Muscle layer of duodenum (tissue), 2 donors: Measurements from ENCODE around the gene DUS1L.

Experiments
- H3K27ac ChIP-seq: one replicate; pipeline ENCODE4 v1.7.0; 2013; ENCODE audit warnings: mild to moderate bottlenecking, low read length
- H3K27me3 ChIP-seq: one replicate; pipeline ENCODE4 v1.7.0; 2013; ENCODE audit warnings: low read depth, mild to moderate bottlenecking, control low read depth, low read length
- H3K36me3 ChIP-seq, 2 donors: one replicate each; pipeline ENCODE4 v1.7.0; 2013; ENCODE audit warnings: low read length in 2 of 2, control low read depth in 1 of 2, mild to moderate bottlenecking in 1 of 2; ENCODE audit not compliant: insufficient read depth in 2 of 2, control insufficient read depth in 1 of 2
- H3K4me1 ChIP-seq, 2 donors: one replicate each; pipeline ENCODE4 v1.7.0; 2013; ENCODE audit warnings: low read length in 2 of 2, mild to moderate bottlenecking in 2 of 2, control low read depth in 1 of 2, moderate library complexity in 1 of 2; ENCODE audit not compliant: insufficient read depth in 2 of 2, control insufficient read depth in 1 of 2
- H3K4me3 ChIP-seq, 2 donors: one replicate each; pipeline ENCODE4 v1.7.0; 2013; ENCODE audit warnings: low read length in 2 of 2, low read depth in 1 of 2, mild to moderate bottlenecking in 1 of 2
- H3K9me3 ChIP-seq, 2 donors: one replicate each; pipeline ENCODE4 v1.7.0; 2013; ENCODE audit warnings: low read length in 2 of 2, control low read depth in 1 of 2, mild to moderate bottlenecking in 1 of 2; ENCODE audit not compliant: control insufficient read depth in 1 of 2
- donor health status: healthy.

Gene DUS1L

GRCh38 chr17:82062984-82063368 is 2.6 kb downstream of the DUS1L start:
- peaks cover 3 to 29% of the 10 kb centered on the region in 2 donors for H3K4me1 ChIP-seq
- H3K27me3 ChIP-seq = no peaks in the 10 kb centered on the region
- no peak overlapping the region for H3K4me3 ChIP-seq
- no peaks in the 10 kb centered on the region for H3K9me3 ChIP-seq
- H3K27ac ChIP-seq = no peak overlapping the region
- peaks cover 20 to 59% of the 10 kb centered on the region in 2 donors for H3K36me3 ChIP-seq

- H3K4me3 ChIP-seq = no peak overlapping the region
- H3K4me1 ChIP-seq = peaks cover 3 to 29% of the 10 kb centered on the region in 2 donors
- no peaks in the 10 kb centered on the region for H3K9me3 ChIP-seq
- no peaks in the 10 kb centered on the region for H3K27me3 ChIP-seq
- no peak overlapping the region for H3K27ac ChIP-seq
- H3K36me3 ChIP-seq = peaks cover 20 to 65% of the 10 kb centered on the region in 2 donors
Measured at GRCh38 chr17:82062076-82062983, 3.3 kb downstream of the DUS1L start.

DNA sequence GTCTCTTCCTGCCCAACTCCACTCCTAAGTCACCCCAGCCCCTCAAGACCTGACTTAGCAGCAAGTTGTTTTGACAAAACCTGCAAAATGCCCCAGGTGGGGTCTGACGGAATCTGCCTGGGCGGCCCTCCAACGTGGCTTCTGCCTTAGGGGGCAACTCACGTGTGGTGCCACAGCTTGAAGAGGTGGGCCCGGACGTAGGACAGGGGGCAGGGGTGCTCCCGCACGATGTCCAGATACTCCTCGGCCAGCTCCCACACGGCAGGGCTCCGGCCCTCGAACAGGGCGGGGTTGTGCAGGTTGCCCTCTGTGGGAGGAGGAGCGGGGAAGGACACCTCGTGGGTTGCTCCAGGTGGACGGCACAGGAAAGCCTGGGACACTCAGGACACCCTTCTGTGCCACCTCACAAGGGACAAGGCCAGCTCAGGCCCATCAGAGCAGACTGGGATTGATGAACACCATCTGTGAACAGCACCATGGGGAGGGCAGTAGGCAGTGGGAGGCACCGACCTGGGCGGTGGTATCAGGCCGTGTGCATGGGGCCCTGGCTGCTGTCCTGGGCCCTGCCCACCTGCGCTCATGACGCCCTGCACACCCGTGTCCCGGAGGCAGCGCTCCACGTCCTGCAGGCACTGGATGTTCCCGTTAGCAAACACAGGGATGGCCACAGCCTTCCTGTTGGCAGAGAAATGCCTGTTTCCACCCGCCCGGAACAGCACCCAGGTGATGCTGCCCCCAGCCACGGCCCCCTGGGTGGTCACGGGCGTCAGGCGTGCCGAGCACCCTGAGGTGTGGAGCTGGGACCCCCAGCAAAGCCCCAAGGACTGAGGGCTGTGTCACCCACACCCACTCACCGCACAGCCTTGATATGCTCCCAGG is 4.3 kb downstream of the DUS1L start:
- no peaks in the 10 kb centered on the region for H3K9me3 ChIP-seq
- peaks cover 3 to 27% of the 10 kb centered on the region in 2 donors for H3K4me1 ChIP-seq
- H3K27ac ChIP-seq = no peak overlapping the region
- H3K27me3 ChIP-seq = no peaks in the 10 kb centered on the region
- peaks cover 20 to 75% of the 10 kb centered on the region in 2 donors for H3K36me3 ChIP-seq
- no peak overlapping the region for H3K4me3 ChIP-seq

GRCh38 chr17:82060614-82061013 is 5.0 kb downstream of the DUS1L start:
- H3K27me3 ChIP-seq = no peaks in the 10 kb centered on the region
- no peaks in the 10 kb centered on the region for H3K9me3 ChIP-seq
- no peak overlapping the region for H3K4me3 ChIP-seq
- no peak overlapping the region for H3K27ac ChIP-seq
- H3K36me3 ChIP-seq = peaks cover 20 to 82% of the 10 kb centered on the region in 2 donors
- peaks cover 3 to 24% of the 10 kb centered on the region in 2 donors for H3K4me1 ChIP-seq

GRCh38 chr17:82060001-82060380 is 5.6 kb downstream of the DUS1L start:
- Histone ChIP-seq H3K27ac (no peak overlapping the region), H3K4me3 (no peak overlapping the region), H3K27me3 (no peaks in the 10 kb centered on the region), H3K4me1 (peaks cover 3 to 20% of the 10 kb centered on the region in 2 donors), H3K36me3 (peaks cover 20 to 88% of the 10 kb centered on the region in 2 donors), H3K9me3 (no peaks in the 10 kb centered on the region)

DNA sequence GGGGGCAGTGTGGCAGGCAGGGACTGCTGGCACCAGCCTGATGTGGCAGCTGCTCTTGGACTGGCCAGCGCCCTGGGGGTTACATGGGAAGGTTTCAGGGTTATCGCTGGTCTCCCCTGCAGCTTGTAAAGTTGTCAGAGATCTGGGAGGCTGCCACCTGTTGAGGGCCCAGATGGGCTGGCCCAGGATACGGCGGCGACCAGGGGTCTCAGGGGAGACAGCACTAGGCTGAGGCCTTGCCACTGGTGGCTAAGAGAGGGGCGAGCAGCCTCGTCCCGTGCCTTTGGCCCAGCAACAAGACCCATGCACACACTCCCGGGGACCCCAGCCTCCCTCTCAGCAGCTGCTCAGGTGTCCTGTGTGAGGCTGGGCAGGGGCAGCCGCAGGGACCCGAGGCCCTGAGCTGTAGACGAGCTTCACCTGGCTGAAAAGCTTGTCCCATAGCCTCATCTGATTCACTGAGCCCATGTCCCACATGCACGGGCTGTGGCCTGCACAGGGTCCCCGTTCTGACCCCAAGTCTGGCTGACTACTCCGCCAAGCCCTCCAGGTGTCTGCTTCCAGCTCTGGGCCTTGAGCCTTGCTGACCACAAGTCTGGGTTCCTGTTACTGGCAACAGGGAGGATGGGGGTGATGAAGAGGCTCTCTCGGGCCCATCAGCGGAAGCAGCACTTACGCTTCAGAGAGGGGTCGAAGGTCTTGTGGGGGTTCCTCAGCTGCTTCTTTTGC is 6.2 kb downstream of the DUS1L start:
- Histone ChIP-seq H3K27me3 (no peaks in the 10 kb centered on the region), H3K4me1 (peaks cover 1 to 15% of the 10 kb centered on the region in 2 donors), H3K4me3 (no peak overlapping the region), H3K36me3 (peaks cover 20 to 92% of the 10 kb centered on the region in 2 donors), H3K9me3 (no peaks in the 10 kb centered on the region), H3K27ac (no peak overlapping the region)

- H3K9me3 ChIP-seq = no peaks in the 10 kb centered on the region
- H3K27me3 ChIP-seq = no peaks in the 10 kb centered on the region
- peaks cover 20 to 92% of the 10 kb centered on the region in 2 donors for H3K36me3 ChIP-seq
- no peak overlapping the region for H3K4me3 ChIP-seq
- H3K27ac ChIP-seq = no peak overlapping the region
- peaks cover 0 to 9% of the 10 kb centered on the region in 2 donors for H3K4me1 ChIP-seq
Measured at GRCh38 chr17:82058855-82059249, 6.8 kb downstream of the DUS1L start.

DNA sequence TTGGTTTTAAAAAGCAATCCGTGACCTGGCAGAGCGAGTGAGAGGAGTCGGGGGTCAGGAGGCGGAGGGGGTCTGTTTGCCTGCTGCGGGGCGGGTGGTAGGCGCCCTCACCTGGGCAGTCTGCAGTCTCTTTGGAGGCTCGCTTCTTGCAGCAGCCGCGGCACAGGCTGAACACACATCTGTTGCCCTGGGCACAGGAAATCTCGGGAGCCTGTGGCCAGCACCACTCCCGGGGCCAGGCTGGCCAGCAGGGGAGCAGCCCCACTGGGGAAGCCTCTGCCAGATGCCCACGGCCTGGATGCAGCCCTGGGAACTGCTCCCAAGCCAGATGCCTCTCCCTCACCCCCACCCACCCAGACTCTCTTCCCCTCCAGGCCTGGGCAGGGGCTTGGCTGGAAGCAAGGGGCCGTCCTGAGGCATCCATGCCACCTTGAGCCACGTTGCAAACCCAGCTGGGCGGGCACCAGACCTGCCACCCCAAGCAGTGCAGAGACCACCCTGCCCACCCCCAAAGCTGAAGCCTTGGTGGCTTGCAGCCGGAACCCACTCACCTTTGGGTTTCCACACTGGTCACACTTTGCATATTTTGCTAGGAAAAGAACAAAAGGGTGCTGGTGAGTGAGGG is 7.3 kb downstream of the DUS1L start:
- Histone ChIP-seq H3K4me3 (no peak overlapping the region), H3K9me3 (no peaks in the 10 kb centered on the region), H3K36me3 (peaks cover 20 to 93% of the 10 kb centered on the region in 2 donors), H3K27me3 (no peaks in the 10 kb centered on the region), H3K4me1 (peaks cover 0 to 8% of the 10 kb centered on the region in 2 donors), H3K27ac (no peak overlapping the region)

DNA sequence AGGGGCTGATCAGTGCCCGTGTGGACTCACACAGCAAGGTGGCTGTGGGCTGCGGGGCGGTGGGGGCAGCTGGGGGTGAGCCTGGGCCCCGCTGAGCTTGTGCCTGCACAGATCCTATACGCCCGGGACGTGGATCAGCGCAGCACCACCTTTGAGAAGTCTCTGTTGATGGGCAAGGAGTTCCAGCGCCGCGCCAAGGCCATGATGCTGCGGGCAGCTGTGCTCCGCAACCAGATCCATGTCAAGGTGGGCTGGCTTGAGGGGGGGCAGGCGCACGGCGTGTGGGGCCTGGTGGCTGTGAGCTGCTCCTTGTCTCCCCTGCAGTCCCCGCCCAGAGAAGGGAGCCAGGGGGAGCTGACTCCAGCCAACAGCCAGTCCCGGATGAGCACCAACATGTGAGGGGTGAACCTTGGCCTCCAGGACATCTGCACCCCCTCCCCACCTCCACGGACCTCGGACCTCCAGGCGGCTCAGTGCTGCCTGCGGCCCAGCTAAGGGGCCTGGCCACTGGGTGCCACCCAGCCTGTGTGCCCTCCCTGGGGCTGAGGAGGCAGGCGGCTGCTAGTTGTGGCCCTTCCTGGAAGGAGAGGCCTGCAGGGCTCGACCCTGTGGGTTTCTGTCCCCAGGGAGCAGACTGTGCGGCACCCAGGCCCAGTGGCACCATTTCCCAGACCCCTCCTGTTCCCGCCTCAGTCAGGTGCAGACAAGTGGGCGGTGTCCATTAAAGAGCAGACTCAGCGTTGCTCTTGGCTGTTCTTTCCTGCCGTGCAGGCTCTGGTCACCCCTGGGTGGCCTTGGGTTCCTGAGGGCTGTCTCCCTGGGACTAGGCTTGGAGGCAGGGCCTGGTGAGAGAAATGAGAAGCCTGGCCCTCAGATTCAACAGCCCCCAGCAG is 8.6 kb downstream of the DUS1L start:
- Histone ChIP-seq H3K4me1 (peaks cover 0 to 17% of the 10 kb centered on the region in 2 donors), H3K36me3 (peaks cover 11 to 81% of the 10 kb centered on the region in 2 donors), H3K4me3 (no peak overlapping the region), H3K27ac (no peak overlapping the region), H3K27me3 (no peaks in the 10 kb centered on the region), H3K9me3 (no peaks in the 10 kb centered on the region)
